NCI-H1930 (cell line): Measurements from ENCODE around the gene EPN2.
"Not testable (repeated sequence)": the region's sequence is repeated elsewhere in the genome, so short reads cannot be mapped to it uniquely, and the experiment has no call there.

Source experiments
- DNase-seq, 2 experiments: peaks; one replicate each; lab custom pipeline; 2025; lab: John Stamatoyannopoulos, UW

Gene EPN2

DNA sequence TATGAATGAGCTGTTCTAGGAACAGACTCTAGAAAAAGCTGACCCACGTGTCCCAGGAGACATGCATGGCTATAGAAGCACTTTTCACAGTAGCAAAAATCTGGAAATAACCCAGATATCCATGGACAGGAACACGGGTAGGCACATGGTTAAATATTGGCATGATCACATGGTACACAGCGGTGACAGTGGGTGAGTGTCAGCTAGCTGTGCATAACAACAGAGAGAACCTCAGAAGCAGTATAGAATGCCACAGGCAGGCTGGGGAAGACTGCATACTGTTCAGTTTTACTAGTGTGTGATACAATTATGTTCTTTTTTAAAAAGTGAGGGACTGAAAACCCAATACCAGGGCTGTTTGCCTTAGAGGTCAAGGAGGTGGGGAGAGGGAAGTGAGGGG lies 31.4 kb downstream of the EPN2 start:
- DNase-seq, result no peak

DNA sequence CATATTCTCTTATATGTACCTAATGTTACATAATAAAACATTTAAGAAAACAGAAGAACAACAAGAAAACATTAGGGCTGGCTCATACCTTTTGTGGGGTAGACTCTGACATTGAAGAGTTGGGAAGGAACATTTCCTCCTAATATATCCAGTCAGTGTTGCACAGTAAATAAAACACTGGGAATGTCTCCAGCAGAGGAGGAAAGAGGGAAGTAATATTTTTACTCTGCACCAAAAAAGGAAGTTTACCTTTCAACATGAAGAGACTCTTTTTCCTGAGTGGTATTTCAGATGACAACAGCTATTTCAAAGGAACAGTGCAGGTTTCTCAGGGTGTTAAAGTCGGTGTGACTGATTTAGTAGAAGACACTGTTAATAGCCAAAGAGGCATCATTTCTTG lies 31.9 kb downstream of the EPN2 start:
- no peak for DNase-seq

DNA sequence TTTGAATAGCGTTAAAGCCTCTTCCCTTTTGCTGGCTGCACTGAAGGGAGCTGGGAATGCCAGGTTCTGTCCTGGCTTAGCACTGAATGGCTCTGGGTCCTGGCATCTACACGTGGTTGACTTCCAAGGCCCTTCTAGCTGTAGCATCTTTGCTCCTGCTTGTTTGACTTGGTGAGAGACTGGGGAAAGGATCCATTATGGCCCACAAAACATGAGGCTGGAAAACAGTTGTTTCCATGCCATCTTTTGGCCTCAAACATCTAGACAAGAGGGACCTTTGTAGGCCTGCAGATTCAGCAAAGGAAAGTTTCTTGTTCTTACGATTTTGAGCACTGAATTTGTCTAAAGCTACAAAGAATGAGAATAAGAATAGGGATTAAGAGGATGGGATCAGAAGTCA lies 32.5 kb downstream of the EPN2 start:
- no peak for DNase-seq

DNA sequence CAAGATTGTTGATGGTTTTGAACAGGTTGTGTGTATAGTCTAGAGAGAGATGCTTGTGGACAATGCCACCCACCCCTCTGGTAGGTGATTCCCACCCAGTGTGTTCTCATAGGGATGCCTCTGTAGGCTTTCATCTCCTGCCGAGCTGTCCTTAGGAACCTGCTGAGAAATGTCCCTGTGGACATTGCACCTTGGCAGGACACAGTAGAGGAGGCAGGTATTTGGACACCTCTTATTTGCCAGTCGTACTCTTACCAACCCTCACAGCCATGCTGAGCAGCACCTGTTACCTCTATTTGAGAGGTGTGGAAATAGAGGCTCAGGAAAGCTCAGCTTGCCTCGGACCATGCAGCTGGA lies 33.2 kb downstream of the EPN2 start:
- DNase-seq, result no peak

DNA sequence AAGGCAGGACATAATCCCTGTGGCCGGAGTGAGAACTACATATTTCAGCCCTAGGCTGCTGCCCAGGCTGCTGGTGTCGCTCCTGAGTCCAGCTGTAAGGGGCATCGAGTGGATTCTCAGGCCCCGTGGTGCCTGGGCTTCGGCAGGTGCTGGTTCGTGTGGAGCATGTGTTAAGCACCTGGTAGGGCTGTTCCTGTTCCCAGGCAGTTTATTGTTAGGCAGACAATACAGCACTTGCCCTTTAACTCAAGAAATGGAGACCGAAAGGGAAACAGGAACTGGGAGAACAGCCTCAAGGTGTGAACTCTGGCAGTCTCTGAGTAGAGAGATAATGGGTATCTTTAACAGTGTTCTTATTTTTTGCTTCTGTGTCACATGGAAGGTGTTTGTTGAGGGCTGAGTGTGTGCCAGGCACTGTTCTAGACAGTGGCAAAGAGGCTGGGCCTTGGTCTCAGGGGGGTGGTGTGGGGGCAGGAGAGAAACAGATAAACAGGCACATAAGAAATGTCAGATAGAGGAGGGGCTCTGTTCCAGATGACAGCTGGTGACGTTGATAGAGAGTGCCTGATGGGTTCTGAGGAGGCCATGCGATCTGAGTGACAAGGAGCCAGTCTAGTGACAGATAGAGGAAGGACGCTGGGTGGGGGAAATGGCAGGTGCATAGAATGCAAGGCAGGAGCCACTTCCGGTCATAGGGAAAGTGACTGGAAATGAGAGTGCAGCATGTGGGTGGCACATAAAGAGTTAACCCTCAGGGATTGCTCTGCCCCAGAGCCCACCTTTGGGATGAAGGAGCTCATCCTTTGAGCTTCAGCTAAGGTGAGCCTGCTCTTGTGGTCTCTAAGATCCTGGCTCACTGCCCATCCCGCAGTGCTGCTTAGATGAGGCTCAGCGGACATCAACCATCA lies 33.8 kb downstream of the EPN2 start:
- DNase-seq, result no peak

DNA sequence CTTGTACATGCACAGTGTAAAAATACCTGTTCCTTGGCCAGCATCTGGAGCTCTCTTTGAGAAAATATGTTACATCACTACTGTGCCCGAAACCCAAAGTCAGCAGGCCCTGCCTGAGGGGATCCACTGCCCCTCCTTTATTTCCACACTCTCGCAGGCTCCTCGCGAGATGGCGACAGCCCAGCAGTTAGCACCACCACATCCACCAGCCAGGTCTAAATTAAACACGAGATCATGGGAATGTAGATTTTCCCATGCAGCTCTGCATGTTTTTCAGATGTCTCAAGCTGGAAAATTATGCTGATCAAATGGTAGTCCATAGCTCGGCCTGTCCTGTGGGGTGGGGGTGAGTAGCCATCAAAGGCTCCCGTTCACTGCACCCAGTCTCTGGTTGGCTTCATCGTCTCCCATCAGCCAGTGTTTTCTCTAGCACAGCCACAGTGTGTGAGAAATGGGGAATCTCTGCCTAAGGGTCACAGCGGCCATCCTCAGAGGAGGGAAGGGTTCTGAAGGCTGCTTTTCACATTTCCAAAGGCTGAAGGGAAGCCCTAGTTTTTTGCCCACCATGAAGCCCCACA lies 34.7 kb downstream of the EPN2 start:
- DNase-seq, result no peak

DNA sequence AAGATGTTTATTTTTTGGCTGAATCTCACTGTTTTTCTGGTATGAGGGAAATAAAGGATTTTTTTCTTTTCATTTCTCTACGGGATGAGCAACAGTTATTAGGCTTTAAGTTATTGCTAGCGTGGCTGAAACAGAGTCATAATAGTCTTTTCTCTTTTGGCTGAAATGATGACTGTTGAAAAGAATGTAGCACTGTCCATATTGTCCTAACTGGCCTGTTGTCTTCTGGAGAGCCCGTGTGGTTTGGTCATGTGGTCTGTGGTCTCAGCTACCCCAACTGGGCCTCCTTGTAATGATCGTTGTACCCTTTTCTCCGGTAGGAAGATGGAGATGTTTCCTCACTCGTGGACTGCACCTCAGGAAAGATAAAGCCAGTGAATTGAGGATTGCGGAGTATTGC lies 36.6 kb downstream of the EPN2 start:
- DNase-seq, result no peak

DNA sequence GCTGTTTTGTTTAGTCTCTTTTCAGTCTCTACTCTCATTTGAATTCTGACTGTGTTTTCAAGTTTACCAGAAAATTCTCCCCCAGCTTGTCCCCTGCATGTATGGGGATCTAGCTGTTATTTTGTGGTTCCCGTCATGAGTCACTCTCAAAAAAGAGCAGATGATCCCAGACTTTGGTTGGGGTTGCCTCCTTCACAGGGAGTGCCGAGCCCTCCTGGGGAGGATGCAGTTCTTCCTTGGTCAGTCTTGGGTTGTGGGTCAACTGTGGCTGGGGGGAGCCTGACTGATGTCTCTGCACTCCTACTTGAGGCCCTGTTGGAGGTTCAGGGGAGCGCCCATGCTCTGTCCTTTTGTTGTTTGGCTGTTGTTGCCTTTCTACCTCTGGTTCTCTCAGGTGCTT lies 37.7 kb downstream of the EPN2 start:
- DNase-seq, result no peak

DNA sequence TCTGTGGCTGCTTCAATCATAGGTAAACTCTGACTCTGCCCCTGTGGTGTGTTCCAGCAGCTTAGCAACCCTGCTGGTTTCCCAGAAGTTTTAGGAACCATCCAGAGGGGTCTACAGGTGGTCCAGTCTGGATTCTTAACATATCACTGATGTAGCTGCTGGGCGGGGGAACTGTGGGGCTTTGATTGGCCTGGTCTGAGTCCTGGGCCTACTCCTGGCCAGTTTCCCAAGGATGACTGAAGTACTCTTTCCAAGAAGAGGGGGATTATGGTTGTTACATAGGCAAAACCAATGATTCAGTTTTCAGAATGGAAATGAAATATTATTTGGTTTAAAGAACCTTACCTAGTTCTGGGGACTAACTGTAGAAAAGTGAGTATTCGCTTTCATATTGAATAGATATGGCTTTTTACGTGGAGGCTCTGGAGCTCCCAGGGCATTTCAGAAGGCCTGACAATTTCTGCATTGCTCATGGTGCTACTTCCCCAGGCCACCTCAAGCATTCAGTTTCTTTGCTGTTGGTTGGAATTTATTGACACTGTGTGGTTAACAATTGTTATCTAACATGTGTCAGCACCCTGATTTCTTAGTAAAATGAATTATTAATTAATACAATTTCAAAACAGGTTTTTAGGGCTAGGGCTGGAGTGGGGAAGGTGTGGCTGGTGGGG lies 38.4 kb downstream of the EPN2 start:
- no peak for DNase-seq

DNA sequence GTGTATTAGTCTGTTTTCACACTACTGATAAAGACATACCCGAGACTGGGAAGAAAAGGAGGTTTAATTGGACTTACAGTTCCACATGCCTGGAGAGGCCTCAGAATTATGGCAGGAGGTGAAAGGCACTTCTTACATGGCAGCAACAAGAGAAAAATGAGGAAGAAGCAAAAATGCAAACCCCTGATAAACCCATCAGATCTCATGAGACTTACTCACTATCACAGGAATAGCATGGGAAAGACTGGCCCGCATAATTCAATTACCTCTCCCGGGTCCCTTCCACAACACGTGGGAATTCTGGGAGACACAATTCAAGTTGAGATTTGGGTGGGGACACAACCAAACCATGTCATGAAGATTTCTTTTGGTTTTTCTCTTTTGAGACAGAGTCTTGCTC lies 41.1 kb downstream of the EPN2 start:
- not testable (repeated sequence) for DNase-seq

DNA sequence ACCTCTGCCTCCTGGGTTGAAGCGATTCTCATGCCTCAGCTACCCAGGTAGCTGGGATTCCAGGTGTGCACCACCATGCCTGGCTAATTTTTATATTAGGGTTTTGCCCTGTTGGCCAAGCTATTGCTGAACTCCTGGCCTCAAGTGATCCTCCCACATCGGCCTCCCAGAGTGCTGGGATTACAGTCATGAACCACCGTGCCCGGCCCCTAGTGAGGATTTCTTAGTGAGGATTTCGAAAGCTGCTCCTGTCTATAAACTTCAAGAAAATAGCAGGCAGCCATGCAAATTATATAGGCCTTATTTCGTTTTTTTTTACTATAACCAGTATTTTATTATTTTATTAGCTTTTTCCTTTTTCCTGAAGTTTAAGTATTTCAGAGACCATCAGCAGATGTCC lies 41.6 kb downstream of the EPN2 start:
- DNase-seq, result no peak

DNA sequence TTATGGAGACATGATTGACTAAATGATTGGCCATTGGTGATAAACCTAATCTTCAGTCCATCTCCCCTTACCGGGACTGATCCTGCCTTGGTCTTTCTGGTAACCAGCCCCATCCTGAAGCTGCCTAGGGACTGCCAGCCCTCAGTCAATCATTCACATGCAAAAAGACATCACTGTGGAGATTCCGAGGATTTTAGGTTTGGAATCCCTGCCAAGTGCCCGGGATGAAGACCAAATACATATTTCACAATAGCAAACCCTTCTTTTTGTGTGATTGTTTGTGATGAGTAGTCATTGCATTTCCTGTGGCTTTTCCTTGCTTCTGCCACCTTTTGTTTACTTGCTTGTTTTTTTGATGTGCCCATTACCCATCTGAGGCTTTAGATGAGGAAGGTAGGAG lies 44.0 kb downstream of the EPN2 start:
- DNase-seq, result no peak

DNA sequence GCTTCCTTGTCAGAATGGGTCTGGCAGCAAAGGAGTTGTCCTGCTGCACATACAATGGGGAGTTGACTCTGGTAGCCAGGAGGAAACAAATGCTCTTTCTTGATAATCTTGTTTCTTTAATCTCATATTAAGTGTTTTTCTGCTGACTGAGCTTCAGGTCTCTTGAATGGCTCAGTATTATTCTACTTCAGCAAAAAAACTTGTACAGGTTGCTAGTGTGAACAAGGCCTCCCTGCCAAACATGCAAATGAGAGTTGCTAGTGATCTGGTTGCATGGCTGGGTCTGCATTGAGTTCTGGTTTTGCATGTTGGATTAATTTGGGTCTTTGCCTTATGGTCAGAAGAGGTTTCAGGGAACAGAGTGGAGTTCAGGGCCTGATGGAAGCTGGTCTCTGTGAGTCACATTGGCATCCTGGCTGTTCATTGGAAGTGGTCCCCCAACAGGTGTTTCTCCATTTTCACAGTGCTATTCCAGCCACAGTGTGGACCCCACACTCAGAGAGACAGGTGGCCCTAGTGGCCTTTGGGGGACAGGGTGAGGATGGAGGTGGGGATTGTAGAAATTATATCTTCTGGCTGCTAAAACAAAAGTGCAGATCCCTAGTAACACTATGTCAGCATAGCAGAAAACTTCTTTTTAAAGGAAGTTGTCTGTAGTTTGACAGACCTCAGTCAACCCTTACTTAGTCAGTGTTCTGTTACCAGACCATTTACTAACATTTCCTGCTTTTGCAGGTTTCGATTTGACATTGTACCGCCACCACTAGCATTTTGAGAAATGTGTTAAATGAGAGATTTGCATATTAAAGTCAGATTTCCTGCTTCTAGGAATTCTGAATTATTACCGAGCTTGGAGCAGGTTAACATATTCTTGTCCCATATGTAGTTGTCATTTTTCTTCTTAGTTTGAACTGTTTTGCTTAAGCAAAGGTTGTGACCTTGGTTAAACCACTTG lies 47.1 kb downstream of the EPN2 start:
- DNase-seq, result no peak

DNA sequence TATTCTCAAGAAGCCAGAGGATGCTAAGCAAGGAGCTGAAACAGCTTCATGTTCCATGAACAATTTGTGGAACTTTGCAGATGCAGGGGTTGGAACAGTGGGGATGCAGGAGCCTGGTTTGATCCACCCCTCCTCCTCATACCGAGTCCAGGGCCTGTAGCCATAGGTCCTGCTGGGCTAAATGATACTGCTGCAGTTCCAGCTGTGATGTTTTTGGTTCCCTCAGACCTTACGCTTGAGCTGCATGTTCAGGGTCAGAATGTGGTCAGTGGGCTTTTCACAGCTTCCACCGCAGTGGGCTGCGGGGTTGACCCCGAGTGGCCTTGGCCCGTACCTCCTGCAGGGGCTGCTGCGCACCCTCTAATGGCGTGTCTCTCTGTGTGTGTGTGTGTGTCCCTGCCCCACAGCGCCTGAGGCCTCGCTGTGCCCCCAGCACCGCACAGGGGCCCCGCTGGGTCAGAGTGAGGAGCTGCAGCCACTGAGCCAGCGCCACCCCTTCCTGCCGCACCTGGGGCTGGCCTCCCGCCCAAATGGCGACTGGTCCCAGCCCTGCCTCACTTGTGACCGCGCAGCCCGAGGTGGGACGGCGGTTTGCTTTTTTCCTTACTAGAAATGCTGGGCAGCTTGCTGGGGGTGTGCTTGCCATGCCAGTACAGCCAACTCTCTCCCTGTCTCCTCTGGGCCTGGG lies 48.2 kb downstream of the EPN2 start:
- no peak for DNase-seq

DNA sequence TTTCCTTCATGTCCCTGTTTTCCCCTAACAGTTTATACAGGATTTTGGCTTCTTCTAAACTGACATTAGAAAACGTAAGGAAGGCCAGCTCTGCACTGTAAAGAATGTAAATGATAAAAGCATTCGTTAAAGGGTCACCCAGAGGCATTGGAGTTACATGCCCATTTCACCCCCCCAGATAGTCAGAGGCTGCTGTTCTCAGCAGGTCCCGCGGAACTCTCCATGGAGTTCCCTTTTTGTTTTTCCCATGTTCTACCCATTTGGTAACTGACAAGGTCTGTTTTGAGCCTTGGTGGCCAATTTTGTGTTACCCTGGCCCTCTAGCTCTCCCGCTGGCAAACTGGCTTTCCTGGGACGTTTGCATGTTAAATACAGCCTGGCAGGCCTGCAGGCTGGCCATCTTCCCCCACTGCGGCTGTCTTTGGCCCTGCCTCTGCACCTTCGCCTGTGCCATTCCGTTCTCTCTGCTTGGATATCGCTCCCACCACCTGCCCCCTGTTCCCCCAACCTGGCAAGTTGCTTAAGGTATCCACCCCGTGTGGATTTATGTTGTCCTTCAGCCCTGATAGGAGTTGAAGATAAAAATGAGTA lies 49.7 kb downstream of the EPN2 start:
- DNase-seq, result no peak

DNA sequence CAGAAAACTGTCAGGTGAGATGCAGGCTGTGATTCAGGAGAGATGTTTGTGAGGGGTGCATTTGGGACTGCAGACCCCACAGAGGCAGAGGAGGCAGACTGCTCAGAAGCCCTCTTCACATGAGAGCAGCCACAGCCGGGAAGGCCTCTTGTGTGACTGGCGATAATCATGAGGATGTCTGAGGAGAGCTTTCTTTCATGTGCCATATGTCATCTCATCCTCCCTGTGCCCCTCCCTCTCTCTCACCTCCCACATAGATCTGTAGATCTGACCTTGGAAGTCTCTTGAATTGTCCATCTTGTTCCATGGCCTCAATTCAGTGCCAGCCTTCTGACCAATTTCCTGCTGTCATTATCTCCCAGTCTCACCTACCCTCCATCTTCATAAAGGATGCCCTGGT lies 50.5 kb downstream of the EPN2 start:
- no peak for DNase-seq

DNA sequence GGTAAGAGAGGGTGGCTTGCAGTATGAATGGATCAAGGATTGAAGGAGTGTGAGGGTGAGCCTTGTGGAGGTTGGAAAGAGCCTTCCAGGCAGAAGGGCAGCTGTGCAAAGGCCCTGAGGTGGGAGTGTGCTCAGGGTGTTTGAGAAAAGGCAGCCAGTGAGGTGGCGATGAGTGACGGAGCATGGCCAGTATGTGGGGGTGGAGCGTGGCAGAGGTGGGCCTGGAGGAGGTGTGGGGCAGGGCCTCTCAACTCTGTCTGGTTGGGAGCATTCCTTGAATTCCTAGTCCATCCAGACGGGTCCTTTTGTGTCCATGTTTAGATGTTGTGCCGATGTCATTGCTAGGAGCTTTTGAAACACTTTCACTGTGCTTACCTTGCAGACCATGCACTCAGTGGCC lies 51.3 kb downstream of the EPN2 start:
- DNase-seq, result no peak

DNA sequence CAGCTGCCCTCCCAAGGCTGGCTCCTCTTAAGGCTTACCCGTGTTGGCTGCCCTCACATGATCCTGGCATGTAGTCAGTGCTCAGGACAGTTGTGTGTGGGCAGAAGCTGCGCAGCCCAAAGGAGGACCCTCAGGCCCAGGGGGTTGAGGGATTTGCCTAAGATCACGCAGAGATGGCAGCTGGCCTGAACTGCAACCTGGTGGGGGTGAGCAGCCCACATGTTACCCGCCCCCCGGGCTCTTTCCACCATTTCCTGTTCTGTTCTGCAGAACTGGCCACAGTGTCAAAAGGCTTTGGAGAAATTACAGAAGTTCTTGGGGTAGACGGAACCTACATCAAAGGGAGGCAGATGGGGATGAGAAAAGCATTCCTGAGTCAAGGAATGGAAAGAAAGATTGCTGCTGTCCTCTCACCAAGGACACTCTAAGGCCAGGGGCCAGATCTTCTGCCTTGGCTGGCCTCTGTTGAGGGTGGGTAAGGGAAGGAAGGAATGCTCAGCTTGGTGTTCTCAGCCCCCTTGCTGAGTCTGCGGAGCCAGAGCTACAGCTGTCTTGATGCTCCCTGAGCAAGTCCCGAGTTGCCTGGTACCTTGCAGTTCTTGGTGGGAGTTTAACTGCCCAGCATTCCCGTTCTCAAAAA lies 53.0 kb downstream of the EPN2 start:
- no peak for DNase-seq

DNA sequence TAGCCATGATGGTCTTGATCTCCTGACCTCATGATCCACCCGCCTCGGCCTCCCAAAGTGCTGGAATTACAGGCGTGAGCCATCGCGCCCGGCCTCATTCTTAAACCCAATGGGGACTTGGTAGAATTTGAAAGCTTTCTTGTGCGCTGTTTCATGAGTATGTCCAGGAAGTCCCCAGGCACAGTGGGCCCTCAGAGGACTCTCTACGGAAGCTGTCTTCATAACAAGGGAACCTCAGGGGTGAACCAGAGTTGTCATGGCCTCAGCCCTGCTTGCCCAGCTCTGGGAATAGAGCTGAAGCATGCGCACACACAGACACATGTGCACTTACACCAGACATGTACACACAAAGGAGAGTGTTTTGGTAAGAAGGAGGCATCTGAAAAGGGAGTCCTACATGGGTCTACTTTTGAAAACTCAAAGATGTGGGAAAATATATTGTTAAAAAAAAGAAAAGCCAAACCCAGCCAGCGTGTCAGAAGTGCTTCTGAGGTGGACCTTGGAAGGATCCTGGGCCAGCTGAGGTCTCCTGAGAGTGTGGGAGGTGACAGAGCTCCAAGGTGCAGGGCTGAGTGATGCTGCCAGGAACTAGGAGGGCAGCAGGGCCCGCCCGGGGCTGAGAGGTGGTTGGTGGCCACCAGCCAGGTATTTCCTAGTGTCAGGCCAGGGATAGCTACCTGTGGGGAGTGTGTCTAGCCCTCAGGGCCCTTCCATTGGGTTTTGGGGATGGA lies 54.6 kb downstream of the EPN2 start:
- no peak for DNase-seq

DNA sequence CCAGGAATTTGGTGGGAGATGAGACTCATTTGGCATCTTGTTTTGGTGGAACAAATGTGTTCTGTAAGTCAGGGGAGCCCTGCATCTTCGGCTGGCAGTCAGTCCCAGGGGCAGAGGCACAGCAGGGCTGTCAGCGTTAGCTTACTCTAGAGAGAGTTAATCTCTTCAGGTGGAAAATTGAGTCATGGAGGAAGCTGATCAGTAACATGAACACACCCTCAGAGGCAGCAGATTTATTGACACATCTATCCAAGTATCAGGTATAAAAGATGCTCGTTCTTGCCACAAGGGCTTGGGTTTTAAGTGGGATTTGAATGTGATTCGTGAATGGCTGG lies 55.2 kb downstream of the EPN2 start:
- no peak for DNase-seq
